Stimulated activated CD8-positive, alpha-beta memory T cell treated with anti-CD3 and anti-CD28 coated beads, Interleukin-15, amount 100 ng/mL, for 48 hours (primary cell): Measurements from ENCODE around the gene CASP10.
A peak's percentile ranks its signal among the peaks of the same experiment; 100 is the strongest.

Experiments
- DNase-seq, 2 donors: peaks; one replicate each; pipeline ENCODE4 v3.0.0-alpha.2; 2020; ENCODE audit warnings: low read depth in 2 of 2

CASP10 gene

DNA sequence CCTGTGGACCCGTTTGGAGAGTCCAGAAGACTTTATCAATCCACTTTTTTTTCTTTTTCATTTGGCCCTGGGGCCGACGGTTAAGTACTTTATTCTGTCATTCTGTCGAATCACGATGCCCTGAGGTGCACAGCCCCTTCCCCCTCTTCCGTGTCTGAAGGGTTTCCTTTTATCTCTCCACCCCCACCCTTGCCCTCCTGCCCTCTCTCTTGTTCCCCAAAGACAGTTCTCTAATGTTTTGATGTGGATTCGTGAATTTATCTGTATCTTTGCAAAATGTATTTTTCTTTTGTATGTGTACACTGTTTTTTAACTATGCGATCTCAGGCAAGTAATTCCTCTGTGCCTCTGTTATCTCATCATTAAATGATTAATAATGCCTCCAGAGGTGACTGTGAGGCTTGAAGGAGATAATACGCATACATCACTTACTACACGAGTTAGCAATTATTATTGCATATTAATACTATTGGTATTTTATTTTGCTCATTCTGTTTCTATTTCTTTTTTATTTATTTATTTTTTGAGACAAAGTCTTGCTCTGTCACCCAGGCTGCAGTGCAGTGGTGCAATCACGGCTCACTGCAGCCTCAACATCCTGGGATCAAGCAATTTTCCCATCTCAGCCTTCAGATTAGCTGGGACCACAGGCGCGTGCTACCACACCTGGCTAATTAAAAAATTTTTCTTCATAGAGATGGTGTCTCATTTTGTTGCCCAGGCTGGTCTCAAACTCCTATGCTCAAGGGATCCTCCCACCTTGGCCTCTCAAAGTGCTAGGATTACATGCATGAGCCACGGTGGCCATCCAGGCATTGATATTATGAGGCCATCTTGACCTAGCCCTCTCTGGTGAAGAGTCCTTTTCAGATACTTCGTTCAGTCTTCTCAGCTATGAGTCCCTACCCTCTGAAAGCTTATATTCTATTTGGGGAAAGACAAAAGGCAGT, 76.0 kb downstream of the CASP10 start:
- no peak for DNase-seq

- DNase-seq: peak; percentile 51 to 53
Measured at GRCh38 chr2:201260302-201260800, 77.4 kb downstream of the CASP10 start, which contains the start of gene CASP8. Gene CASP8, plus strand, starts transcription at chr2:201260536. Its CDS starts 5,951 bp downstream, at chr2:201266487.

GRCh38 chr2:201261471-201261870, 78.5 kb downstream of the CASP10 start:
- DNase-seq: peak in 1 of 2 donors; percentile 34

- DNase-seq: no peak
Measured at GRCh38 chr2:201261906-201262305, 79.0 kb downstream of the CASP10 start.

DNA sequence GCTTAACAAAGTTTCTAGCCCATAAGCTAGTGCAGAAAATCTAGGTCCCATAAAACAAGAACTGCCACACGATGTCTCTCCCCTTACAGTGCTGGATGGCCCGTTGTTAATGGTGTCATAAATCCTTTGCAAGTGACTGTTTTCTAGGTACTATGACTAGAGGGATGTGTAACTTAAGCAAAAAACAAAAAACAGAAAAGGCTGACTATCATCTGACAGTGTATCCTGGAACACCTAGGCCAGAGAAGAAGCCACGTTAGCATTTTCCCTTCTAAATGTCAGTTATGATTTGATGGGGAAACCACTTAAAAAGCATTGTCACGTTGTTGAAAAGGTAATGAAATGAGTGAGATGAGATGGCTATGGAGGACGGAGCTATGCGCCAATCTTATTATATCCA, 79.8 kb downstream of the CASP10 start:
- DNase-seq: no peak

- DNase-seq: no peak
Measured at GRCh38 chr2:201263779-201264178, 80.8 kb downstream of the CASP10 start.

DNA sequence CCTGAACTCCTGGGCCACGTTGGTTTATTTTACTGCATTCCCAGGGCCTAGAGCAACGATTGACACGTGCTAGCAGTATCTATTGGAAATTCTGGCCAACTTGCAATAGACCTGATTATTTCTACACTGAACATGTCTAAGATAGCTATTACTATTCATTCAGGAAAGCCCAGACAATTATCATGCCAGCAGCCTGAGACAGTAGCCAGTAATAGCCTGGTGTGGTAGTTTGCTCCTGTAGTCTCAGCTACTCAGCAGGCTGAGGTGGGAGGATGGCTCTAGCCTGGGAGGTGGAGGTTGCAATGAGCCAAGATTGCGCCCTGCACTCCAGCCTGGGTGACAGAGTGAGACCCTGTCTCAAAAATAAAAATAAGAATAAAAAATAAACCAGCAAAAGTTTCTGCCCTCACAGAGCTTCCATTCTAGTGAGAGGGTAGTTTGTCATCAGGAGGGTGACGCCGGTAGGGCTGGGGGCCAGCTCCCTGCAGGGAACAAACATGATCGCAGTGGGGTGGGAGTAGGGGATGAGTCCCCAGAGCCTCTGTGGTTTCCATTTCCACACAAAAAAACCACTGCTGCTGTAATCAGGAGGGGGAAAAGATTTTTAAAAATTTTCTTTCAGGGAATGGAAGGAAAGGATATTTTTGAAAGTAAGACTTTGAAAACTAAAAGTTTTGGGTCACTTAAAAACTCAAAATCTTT, 81.7 kb downstream of the CASP10 start:
- no peak for DNase-seq

GRCh38 chr2:201266629-201267028, 83.7 kb downstream of the CASP10 start:
- no peak for DNase-seq

- DNase-seq: no peak
Measured at GRCh38 chr2:201267278-201268030, 84.5 kb downstream of the CASP10 start.

DNA sequence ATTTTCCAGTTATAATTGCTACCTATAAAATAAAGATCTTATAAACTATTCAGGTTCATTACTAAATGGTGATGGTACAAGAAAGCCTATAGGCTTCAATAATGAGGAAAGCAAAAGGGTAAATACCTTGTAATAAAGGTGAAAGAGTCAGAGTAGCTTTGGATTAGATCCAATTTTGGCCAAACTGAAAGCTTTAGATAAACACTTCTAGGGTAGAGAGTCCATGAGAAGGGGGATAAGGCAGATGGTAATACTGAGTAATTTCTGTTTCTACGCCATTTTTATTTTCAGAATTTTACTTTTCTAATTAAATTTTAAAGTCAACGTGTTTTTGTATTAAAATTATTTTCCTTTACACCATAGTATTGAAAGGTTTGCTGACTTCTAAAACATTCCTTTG, 86.8 kb downstream of the CASP10 start:
- DNase-seq: no peak

GRCh38 chr2:201270293-201271001, 87.5 kb downstream of the CASP10 start:
- DNase-seq: no peak

DNA sequence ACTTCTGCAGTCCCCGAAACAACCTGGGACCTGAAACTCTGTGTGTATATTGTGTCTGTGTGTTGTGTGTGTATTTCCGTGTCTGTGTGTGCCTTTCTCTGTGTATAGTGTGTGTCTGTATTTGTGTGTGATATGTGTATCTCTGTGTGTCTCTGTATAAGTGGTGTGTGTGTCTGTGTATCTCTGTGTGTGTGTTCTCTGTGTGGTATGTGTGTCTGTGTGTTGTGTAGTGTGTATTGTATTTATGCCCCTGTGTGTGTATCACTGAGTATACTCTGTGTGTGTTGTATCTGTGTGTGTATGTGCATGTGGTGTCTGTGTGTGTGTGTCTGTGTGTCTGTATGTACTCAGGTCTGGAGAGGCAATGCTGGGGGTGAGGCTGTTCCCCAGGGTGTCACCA, 89.0 kb downstream of the CASP10 start:
- DNase-seq: no peak

GRCh38 chr2:201273330-201273983, 90.5 kb downstream of the CASP10 start:
- DNase-seq: no peak

DNA sequence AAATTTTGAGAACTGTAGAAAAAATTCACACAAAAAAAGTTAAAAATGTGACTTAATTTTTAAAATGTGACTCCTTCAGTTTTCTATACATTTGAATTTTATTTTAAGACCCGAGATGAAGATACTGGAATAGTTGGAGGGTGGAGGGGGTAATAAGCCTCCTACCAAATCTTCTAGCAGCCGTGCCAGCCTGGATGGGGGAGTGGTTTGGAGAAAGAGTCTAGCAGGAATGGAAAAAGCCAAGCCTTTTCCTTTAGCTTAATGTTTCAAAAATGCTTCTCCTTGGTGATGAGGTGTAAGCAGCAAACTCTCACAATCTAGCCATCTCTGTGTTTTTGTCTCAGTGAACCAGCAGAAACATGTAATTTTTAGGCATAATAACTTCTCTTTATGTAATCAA, 92.1 kb downstream of the CASP10 start:
- no peak for DNase-seq

DNA sequence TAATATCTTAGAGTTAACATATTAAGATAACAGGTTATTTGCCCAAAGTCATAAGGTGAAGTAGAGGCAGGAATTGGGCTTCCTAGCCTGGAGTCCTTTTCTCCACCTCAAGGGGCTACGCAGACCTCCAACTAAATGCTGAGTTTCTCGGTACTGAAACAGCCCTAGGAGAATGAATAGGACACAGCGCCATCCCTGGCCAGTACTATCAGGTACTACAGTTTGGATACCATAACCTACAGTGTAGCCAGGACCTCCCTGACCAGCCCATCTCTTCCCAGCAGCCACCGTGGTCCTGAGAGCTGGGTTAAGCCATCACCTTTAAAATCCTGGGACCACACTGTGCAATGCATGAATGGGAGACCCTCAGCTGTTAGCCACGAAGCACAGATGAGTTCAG, 93.0 kb downstream of the CASP10 start:
- DNase-seq: no peak

DNA sequence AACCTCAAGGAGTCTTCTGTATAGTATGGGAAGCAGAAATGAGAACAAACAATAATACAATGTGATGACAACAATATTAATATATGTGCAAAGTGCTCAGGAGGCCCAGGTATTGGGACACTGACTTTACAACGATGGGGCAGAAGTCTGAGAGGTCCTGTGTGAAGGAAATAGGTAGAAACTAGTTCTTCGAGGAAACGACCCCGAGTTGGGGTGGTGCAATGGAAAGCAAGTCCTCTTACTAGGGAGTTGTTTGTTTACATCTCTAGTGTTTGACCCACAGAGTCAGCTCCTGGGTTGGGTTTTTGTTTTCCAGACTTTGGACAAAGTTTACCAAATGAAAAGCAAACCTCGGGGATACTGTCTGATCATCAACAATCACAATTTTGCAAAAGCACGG, 93.6 kb downstream of the CASP10 start:
- no peak for DNase-seq
